Raji (cell line): ENCODE data around the gene CHAF1A.

Experiments used
- POLR2A ChIP-seq: IDR thresholded peaks from 2 replicates; pipeline ENCODE4 v1.6.1; 2011; ENCODE audit warnings: low read depth, low read length, control low read depth; ENCODE audit not compliant: insufficient read depth

CHAF1A gene

GRCh38 chr19:4386041-4386782 is 16.2 kb upstream of the CHAF1A start:
- TF ChIP-seq POLR2A = no peak

DNA sequence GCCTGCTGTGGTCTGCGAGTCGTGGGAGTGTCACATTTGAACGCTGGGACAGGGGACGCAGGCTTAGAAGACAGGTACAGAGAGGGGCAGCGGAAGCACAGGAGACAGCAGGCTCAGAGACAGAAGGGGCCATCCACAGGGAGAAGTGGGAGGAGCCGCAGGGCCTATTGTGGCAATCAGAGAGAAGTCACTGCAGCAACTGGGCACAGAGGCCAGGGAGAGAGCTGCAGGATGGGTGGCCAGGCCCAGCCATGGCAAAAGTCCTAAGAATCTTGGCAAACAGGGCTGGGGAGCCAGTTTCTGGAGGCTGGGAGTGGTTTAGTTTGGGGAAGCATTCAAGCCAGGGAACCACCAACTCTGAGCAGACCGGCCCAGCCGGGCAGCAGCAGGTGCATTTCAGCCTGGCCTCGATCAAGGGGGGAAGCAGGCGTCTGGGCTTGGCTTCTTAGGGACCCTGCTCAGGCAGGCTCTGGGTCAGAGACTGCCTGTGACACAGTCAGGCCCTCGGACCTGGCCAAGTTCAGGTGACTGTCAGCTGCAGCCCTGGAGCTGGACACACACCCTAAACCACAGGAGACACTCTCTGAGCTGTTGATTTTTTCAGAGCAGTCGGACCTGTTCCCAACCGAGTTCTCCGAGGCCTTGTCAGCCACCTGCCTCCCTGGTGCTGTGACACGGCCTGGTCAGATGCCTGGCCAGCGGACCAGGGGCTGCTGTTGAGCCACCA is 13.9 kb upstream of the CHAF1A start:
- no peak for TF ChIP-seq POLR2A

GRCh38 chr19:4389064-4389375 is 13.4 kb upstream of the CHAF1A start:
- no peak for TF ChIP-seq POLR2A

DNA sequence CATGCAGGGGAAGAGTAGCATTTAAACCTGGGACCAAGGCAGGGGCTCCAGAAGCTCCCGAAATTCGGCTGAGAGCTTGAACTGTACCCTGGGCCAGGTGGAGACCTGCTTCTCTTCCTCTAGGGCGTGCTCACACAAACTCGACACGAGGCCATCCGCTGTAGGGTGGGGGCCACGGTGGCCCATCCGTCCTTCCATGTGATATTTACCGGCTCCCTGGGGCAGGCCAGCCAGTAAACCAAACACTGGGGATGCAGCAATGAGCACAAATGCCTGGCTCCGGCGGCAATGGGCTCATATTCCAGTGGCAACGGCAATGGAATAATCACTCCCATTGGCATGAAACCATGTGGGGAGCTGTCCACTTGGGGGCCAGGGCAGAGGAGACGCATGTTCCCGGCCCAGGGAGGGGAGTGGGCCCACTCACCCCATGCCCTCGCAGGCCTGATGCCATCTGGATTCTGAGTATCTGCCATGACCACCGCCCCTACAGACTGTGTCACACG is 12.9 kb upstream of the CHAF1A start:
- TF ChIP-seq POLR2A = no peak

- TF ChIP-seq POLR2A = no peak
Observed at GRCh38 chr19:4390017-4390566, 12.3 kb upstream of the CHAF1A start.

DNA sequence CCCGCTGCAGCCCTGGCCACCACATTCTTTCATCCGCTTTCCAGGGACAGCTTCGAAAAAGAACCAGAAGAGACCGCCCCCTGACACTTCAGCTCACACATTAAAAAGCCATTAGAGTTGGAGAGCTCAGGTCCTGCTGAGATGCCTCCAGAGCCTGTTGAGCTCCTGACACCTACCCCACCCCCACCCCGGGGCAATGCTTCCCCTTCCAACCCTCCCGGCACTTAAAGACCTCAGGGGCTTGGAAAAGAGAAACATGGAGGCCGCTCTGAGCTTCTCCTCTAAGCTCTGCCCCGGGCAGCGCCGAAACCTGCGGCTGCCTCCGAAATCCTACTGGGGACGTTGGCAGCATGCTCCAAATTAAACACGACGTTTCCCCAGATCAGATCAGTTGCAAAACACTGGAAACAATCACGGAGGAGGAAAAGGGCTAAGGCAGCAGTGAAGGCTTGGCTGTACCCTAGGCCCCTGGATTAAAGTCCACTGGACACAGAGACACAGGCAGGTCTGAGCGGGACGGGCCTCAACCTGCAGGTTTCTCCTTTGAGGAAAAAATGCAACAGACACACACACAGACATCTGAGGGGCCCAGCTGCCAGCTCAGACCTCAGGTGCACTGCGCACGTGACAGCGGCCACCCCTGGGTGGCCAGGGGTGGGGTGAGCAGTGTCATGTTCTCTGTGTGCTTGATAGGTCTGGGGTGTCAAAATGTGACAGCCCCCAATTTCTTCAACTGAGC is 11.7 kb upstream of the CHAF1A start:
- no peak for TF ChIP-seq POLR2A

GRCh38 chr19:4391306-4391693 is 11.1 kb upstream of the CHAF1A start:
- no peak for TF ChIP-seq POLR2A

DNA sequence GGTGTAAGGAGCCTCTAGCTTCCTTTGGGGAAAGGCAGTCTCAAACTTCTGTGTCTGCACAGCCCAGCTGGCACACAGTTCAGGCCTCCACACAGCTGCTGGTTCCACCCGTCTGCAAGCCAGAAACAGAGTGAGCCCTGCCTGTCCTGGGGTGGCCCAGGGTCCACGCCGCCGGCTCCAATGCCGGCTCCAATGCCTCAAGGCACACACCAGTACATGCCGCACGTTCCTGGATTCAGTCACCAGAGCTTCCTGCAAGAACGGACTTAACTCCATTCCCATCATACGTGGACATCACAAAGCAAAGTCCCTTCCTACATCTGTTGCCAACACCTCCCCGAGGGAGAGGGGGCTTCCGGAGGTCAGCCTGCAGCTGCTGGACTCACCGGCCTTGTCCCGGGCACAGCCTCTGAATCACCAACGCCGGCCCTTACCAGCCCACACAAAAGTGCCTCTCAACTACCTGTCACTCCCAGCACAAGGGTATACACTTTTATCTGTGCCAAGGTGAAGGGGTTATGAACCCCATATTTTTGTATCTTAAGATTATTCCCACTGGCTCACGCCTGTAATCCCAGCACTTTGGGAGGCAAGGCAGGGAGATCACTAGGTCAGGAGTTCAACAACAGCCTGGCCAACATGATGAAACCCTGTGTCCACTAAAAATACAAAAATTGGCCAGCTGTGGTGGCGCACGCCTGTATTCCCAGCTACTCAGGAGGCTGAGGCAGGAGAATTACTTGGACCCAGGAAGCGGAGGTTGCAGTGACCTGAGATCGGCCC is 10.5 kb upstream of the CHAF1A start:
- TF ChIP-seq POLR2A = no peak

DNA sequence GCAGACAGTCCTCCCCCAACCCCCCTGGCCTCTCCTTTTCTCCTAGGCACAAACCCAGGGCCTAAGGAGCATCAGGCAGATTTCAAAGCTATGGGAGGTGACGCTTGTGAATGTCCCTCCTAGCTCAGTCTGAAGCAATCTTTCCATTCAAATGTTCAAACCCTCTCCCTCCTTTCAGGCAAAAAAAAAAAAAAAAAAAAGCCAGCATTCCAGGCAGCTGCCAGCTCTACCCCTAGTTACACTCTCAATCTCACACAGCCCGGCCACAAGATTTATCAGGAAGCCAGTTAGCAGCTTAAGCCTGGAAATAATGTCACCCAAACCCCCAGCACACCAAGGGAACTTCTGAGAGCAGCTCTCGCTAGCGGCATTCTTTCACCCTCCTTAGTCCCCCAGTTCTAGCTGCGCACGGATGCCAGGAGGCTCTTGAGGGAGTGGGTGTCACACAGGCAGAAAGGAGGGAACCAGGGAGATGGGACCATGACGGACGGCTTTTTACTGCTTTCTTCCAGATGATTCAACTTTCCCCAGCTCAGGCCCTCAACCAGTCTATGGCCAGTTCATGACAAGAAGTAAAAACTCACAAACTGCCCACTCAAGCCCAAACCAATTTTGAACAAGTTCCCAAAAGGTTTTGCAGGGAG is 8.4 kb upstream of the CHAF1A start:
- no peak for TF ChIP-seq POLR2A

- no peak for TF ChIP-seq POLR2A
Observed at GRCh38 chr19:4396949-4397783, 5.3 kb upstream of the CHAF1A start.

- no peak for TF ChIP-seq POLR2A
Observed at GRCh38 chr19:4399812-4400134, 2.7 kb upstream of the CHAF1A start.

DNA sequence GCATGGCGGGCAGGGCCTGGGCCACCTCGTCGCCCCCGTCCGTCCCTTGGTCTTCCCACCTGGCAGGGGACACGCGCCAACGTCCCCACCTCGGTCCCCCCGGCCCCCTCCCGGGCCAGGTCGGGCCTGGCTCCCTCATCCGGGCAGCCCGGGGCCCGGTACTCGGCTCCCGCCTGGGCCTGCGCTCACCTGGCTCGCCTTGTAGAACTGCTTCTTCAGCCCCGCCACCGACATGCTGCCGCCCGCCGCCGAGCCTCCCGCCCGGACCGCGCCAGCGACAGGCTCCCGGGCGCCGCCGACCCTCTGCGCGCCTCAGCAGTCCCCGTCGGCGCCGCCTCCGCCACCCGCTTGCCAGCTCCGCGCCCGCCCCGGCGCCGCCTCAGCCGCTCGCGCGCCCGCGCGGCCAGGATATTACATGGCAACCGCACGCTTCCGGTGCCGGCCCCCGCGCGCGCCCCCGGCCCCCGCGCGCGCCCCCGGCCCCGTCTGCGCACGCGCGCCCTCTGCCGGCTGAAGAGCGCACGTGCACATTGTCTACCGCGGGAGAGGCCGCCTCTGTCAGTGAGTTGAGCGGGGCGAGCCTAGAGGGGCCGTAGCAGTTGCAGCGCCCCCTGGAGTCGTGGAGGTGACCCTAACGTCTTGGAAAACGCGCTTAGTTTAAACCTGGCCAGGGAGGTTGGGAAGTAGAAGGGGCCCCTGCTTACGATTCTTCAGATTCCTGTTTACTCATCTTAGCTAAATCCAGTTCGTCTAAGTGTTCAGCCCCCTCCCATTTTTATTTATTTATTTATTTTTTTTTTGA is 2.1 kb upstream of the CHAF1A start, which contains the start of gene SH3GL1:
Gene SH3GL1 (minus strand): TSS at position 413 of the 802 bp plus-strand sequence. CDS start 179 bp downstream, at position 234.
- TF ChIP-seq POLR2A = peak; percentile 81

GRCh38 chr19:4401769-4402170 is 670 bp upstream of the CHAF1A start:
- TF ChIP-seq POLR2A = no peak
